ENCODE measurements around the gene OR2L5. TPM values are rescaled to one million over a fixed set of nuclear protein-coding genes. Genes with fewer than 3 reads are reported as not detected.

OR2L5 gene
- total RNA-seq, result 0.62 TPM

GRCh38 chr1:248013229-248013710 lies at the start of gene OR2L5:
OR2L5 (plus strand) TSS chr1:248013660; CDS start chr1:248021948, 8,288 bp downstream.
- no peak for DNase-seq

DNA sequence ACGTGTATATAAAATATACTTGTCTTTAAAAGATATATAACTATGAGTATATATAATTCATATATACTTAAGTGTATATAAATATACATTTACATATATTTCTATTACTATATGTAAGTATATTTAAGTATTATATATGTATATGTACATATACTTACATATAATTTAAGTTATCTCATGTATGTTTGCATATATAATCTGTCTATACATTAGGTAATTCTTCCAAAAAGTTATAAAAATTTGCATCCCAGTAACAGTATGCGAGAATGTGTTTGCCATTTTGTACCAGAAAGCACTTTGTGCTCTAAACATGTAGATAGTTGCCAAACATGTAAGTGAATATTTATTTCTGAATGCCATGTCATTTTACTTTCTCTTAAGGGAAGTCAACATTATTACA lies 48.5 kb upstream of the OR2L5 start, which contains the start of gene OR2AK2:
TSS of gene OR2AK2 (plus strand) at position 301 of the 400 bp plus-strand sequence. CDS start 144 bp downstream, outside the sequence.
- DNase-seq, result no peak

DNA sequence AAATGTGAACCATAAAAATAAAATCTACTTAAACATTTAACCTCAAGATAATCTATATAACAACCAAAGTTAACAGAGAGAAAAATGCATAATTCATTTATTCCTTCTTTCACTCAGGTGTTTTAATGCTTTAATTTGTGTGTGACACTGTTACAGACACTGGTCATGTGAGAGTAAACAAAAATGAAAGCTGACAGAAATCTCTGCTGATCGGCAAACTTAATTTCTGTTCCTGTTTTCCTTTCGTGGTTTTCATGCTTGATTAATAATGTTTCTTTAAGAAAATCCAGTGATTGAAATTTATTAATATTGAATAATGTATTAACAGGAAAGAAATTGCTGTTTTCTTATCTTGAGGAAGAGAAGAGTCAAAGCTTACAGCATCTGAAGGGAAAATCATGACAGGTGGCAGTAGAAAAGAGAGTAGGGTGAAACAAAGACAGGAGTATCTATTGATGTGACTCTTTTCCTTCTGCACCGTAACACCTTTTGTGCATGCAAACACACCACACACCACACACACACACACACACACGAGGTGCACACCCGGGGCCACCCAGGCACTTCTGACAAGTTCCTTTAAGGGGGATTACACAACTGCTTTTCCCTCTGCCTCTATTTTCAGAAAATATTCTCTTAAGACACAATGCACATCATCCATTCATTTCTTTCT lies 46.8 kb upstream of the OR2L5 start:
- DNase-seq, result no peak

DNA sequence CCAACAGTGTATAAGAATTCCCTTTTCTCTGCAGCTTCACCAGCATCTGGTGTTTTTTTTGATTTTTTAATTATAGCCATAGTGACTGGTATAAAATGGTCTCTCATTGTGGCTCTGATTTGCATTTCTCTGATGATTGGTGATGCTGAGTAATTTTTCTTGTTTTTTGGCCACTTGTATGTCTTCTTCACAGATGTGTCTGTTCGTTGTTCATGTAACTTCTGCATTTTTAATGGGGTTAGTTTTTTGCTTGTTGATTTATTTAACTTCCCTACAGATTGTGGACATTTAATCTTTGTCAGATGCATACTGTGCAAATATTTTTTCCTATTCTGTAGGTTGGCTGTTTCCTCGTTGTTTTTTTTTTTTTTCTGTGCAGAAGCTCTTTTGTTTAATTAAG lies 20.5 kb upstream of the OR2L5 start:
- DNase-seq, result no peak

GRCh38 chr1:247998811-247999210 lies 14.6 kb upstream of the OR2L5 start:
- DNase-seq, result no peak

- no peak for DNase-seq
Observed at GRCh38 chr1:248000169-248000568, 13.3 kb upstream of the OR2L5 start.

- no peak for DNase-seq
Observed at GRCh38 chr1:248007778-248008177, 5.7 kb upstream of the OR2L5 start.

GRCh38 chr1:248009681-248010080 lies 3.8 kb upstream of the OR2L5 start:
- DNase-seq, result no peak

DNA sequence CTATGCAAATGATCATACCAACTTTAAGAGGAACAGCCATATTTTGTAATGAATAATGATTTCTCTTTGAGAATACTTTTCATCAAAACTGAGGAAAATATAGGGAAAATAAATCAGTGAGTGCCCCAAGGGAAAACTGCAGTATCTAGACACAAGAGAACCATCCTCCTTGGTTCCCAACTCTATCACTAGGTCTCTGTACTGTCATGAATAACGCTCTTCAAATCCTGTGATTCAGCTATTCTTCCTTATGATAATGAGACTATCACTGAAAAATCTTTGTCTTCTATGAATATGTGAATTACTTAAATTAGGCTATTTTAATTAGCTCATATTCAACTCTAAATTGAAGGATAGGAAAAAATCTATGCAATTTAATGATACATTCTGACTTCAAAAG lies 2.3 kb downstream of the OR2L5 start:
- DNase-seq, result no peak

DNA sequence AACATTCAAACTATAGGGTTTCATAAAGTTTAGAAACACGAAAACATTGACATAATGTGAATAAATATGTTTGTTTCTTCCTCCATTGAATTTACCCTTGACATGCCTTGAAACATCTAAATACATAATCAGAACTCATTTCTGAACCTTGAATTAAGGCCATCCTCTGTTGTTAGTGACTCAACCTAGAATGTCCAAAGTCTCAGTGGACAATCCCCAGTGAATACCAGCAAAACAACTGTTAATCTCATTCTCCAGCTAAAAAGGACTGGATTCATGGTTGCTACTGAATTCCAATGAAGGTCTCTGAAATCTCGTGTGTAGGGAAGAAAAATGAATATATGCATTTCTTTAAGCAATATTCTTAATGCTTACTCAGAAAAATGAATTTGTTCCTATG lies 16.3 kb downstream of the OR2L5 start, which contains the start of gene OR2L2:
TSS of gene OR2L2 (plus strand) at position 301 of the 400 bp plus-strand sequence. CDS start 8,198 bp downstream, outside the sequence.
- no peak for DNase-seq

- DNase-seq, result no peak
Observed at GRCh38 chr1:248045209-248045608, 31.7 kb downstream of the OR2L5 start.

DNA sequence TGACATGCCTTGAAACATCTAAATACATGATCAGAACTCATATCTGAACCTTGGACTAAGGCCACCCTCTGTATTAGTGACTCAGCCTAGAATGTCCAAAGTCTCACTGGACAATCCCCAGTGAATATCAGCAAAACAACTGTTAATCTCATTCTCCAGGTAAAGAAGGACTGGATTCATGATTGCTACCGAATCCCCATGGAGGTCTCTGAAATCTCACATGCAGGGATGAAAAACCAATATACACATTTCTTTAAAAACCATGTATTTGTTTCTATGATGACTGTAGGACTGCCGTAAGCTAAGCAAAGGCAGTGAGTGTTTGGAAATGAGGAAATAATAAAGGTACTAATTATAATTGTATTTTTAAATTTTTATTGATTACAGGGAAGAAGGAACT lies 33.1 kb downstream of the OR2L5 start, which contains the start of gene OR2L3:
TSS of gene OR2L3 (plus strand) at position 301 of the 400 bp plus-strand sequence. CDS start 13,846 bp downstream, outside the sequence.
- no peak for DNase-seq

GRCh38 chr1:248047008-248047407 lies 33.5 kb downstream of the OR2L5 start:
- DNase-seq, result no peak

GRCh38 chr1:248054671-248055070 lies 41.2 kb downstream of the OR2L5 start:
- no peak for DNase-seq

- no peak for DNase-seq
Observed at GRCh38 chr1:248055261-248055660, 41.8 kb downstream of the OR2L5 start.

DNA sequence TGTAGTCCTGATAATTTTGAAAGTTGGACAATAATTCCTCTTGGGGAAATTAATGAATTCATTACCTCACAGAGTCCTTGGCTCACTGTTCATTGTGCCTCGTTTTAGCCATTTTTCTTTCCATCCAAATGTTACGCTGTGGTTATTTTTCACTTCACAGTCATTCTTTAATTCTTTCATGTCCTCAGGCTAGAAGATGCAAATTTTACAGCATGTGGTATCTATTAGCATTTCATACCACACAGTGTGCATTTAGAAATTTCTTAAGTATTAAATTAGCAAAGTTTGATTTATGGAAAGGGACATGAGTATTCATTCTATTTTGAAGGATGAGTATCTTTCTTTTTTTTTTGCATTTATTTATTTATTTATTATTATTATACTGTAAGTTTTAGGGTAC lies 51.6 kb downstream of the OR2L5 start:
- DNase-seq, result no peak

GRCh38 chr1:248065604-248066003 lies 52.1 kb downstream of the OR2L5 start:
- no peak for DNase-seq

Small RNA genes lying within 50 kb of the gene (small RNA-seq; reads per million reads assigned to genes)
- not detected for gene RF00019

Other genes with a start within 250 kb of the OR2L5 start
- not detected for gene OR14A16, start 189.5 kb upstream of the OR2L5 start, total RNA-seq
- gene OR11L1, start 171.8 kb upstream of the OR2L5 start, total RNA-seq, result not detected
- gene TRIM58, start 156.5 kb upstream of the OR2L5 start, total RNA-seq, result 3.1 TPM
- gene OR2W3, start 118.1 kb upstream of the OR2L5 start, total RNA-seq, result 1.6 TPM
- gene OR2T8, start 93.4 kb upstream of the OR2L5 start, total RNA-seq, result not detected
- 0.16 TPM for gene OR2AJ1, start 88.8 kb upstream of the OR2L5 start, total RNA-seq
- gene OR2L8, start 64.8 kb upstream of the OR2L5 start, total RNA-seq, result 2.8 TPM
- gene OR2AK2, start 48.4 kb upstream of the OR2L5 start, total RNA-seq, result 0.78 TPM
- 1.4 TPM for gene OR2L2, start 16.4 kb downstream of the OR2L5 start, total RNA-seq
- gene OR2L3, start 33.2 kb downstream of the OR2L5 start, total RNA-seq, result 1.2 TPM
- gene OR2L13, start 81.5 kb downstream of the OR2L5 start, total RNA-seq, result 3.4 TPM
- gene OR2M5, start 131.5 kb downstream of the OR2L5 start, total RNA-seq, result not detected
- not detected for gene OR2M2, start 161.2 kb downstream of the OR2L5 start, total RNA-seq
- 0.16 TPM for gene OR2M3, start 183.6 kb downstream of the OR2L5 start, total RNA-seq
- gene OR2M4, start 217.8 kb downstream of the OR2L5 start, total RNA-seq, result 0.31 TPM